IMR-90 (cell line): ENCODE data around the gene ATP13A5. TPM values are rescaled to one million over a fixed set of nuclear protein-coding genes. Genes with fewer than 3 reads are reported as not detected.

Experiments used
- ATAC-seq: fragments of 200-7000 bp; cut with Tn5 transposase; 2 replicates; pipeline ENCODE4 v1.9.1; 2020; ENCODE audit warnings: low read depth, mild to moderate bottlenecking, moderate library complexity
- BruUV-seq: library from RNA; stranded (reverse); fragments of 400-500 nt; replicated peaks from 2 replicates; lab custom pipeline; 2021; lab: Mats Ljungman, UMichigan
- CTCF ChIA-PET: fragments of 300-600 bp; formaldehyde crosslinking; extraction: SDS; loops from one replicate; lab custom pipeline; 2021; ENCODE audit warnings: antibody characterized with exemption; lab: Yijun Ruan, JAX
- POLR2A ChIA-PET: fragments of 300-600 bp; sonication (Branson Sonifier 250); formaldehyde crosslinking; loops from one replicate; lab custom pipeline; 2022; ENCODE audit warnings: antibody characterized with exemption; ENCODE audit not compliant: unreplicated experiment; lab: Charles Lee
- DNase-seq: peaks from one replicate; pipeline ENCODE4 v3.0.0; 2013
- H2AFZ ChIP-seq: replicated peaks from 2 replicates; pipeline ENCODE3; 2013; ENCODE audit warnings: low read length, mild to moderate bottlenecking; ENCODE audit not compliant: poor library complexity
- H2AK5ac ChIP-seq: 2 replicates; pipeline ENCODE4 v1.6.1; 2013; ENCODE audit warnings: low read depth, low read length, inconsistent platforms
- H2AK9ac ChIP-seq: replicated peaks from 2 replicates; pipeline ENCODE3; 2013; ENCODE audit warnings: mild to moderate bottlenecking, low read depth, low read length, moderate library complexity; ENCODE audit not compliant: poor library complexity
- H2BK120ac ChIP-seq: 2 replicates; pipeline ENCODE4 v1.6.1; 2013; ENCODE audit warnings: low read depth, low read length, inconsistent platforms
- H2BK15ac ChIP-seq: 3 replicates; pipeline ENCODE4 v1.6.1; 2013; ENCODE audit warnings: low read depth, low read length, inconsistent platforms
- H2BK20ac ChIP-seq: 2 replicates; pipeline ENCODE4 v1.6.1; 2013; ENCODE audit warnings: low read depth, mild to moderate bottlenecking, inconsistent platforms, low read length, moderate library complexity
- H2BK5ac ChIP-seq: 2 replicates; pipeline ENCODE4 v1.6.1; 2013; ENCODE audit warnings: mild to moderate bottlenecking, low read depth, low read length, inconsistent platforms; ENCODE audit not compliant: poor library complexity, severe bottlenecking
- H3K14ac ChIP-seq: replicated peaks from 2 replicates; pipeline ENCODE4 v1.6.1; 2013; ENCODE audit warnings: low read depth, low read length, inconsistent platforms
- H3K18ac ChIP-seq: 2 replicates; pipeline ENCODE4 v1.6.1; 2013; ENCODE audit warnings: low read depth, low read length, control low read depth
- H3K23ac ChIP-seq: 2 replicates; pipeline ENCODE4 v1.6.1; 2013; ENCODE audit warnings: low read depth, low read length, inconsistent platforms
- H3K27ac ChIP-seq: 2 replicates; pipeline ENCODE4 v1.5.1; 2013; ENCODE audit warnings: mild to moderate bottlenecking, control low read depth, low read length; ENCODE audit not compliant: insufficient read depth
- H3K27me3 ChIP-seq: 2 replicates; pipeline ENCODE4 v1.6.1; 2013; ENCODE audit warnings: low read length; ENCODE audit not compliant: control insufficient read depth, insufficient read depth
- H3K36me3 ChIP-seq: 2 replicates; pipeline ENCODE4 v1.6.1; 2013; ENCODE audit warnings: low read length, mixed read lengths; ENCODE audit not compliant: control insufficient read depth, insufficient read depth
- H3K4ac ChIP-seq: 2 replicates; pipeline ENCODE4 v1.6.1; 2013; ENCODE audit warnings: low read depth, low read length, inconsistent platforms
- H3K4me1 ChIP-seq: 2 replicates; pipeline ENCODE4 v1.6.1; 2013; ENCODE audit warnings: low read length, mixed read lengths; ENCODE audit not compliant: control insufficient read depth, insufficient read depth
- H3K4me2 ChIP-seq: 2 replicates; pipeline ENCODE4 v1.6.1; 2013; ENCODE audit warnings: low read depth, mild to moderate bottlenecking, control low read depth, low read length, moderate library complexity
- H3K4me3 ChIP-seq: 2 replicates; pipeline ENCODE4 v1.5.1; 2013; ENCODE audit warnings: low read depth, mild to moderate bottlenecking, control low read depth, low read length, moderate library complexity; ENCODE audit not compliant: insufficient read depth
- H3K56ac ChIP-seq: 2 replicates; pipeline ENCODE4 v1.6.1; 2013; ENCODE audit warnings: low read length, inconsistent platforms; ENCODE audit not compliant: insufficient read depth; ENCODE audit errors: extremely low read depth
- H3K79me1 ChIP-seq, 2 experiments: 2 replicates each; pipeline ENCODE4 v1.6.1; 2013; ENCODE audit warnings: low read length in 2 of 2, inconsistent platforms in 1 of 2, low read depth in 1 of 2
- H3K9ac ChIP-seq: 2 replicates; pipeline ENCODE4 v1.6.1; 2013; ENCODE audit warnings: low read depth, low read length, control low read depth
- H3K9me1 ChIP-seq: 2 replicates; pipeline ENCODE4 v1.6.1; 2013; ENCODE audit warnings: low read length, inconsistent platforms; ENCODE audit not compliant: insufficient read depth
- H3K9me3 ChIP-seq: 2 replicates; pipeline ENCODE4 v1.6.1; 2013; ENCODE audit warnings: low read length; ENCODE audit not compliant: control insufficient read depth, insufficient read depth
- H4K20me1 ChIP-seq: 2 replicates; pipeline ENCODE4 v1.6.1; 2013; ENCODE audit warnings: low read length, inconsistent platforms; ENCODE audit not compliant: insufficient read depth
- H4K5ac ChIP-seq: 2 replicates; pipeline ENCODE4 v1.6.1; 2013; ENCODE audit warnings: mild to moderate bottlenecking, low read depth, low read length, control low read depth
- H4K8ac ChIP-seq, 2 experiments: 2 replicates each; pipeline ENCODE4 v1.6.1; 2013; ENCODE audit warnings: low read depth in 2 of 2, low read length in 2 of 2, control low read depth in 1 of 2, inconsistent platforms in 1 of 2
- H4K91ac ChIP-seq: 2 replicates; pipeline ENCODE4 v1.6.1; 2013; ENCODE audit warnings: low read depth, low read length, inconsistent platforms; ENCODE audit not compliant: insufficient read depth
- BHLHE40 ChIP-seq: fragments of 150-350 bp; IDR thresholded peaks from 2 replicates; pipeline ENCODE4 v1.6.1; 2016; ENCODE audit warnings: mild to moderate bottlenecking, low read depth, low read length
- CEBPB ChIP-seq: IDR thresholded peaks from 2 replicates; pipeline ENCODE4 v1.6.1; 2012; ENCODE audit warnings: low read depth, low read length, improper control_type of control experiment
- CHD1 ChIP-seq: IDR thresholded peaks from 2 replicates; pipeline ENCODE4 v1.6.1; 2012; ENCODE audit warnings: low read depth, low read length, improper control_type of control experiment
- CTCF ChIP-seq: conservative IDR thresholded peaks from 2 replicates; pipeline ENCODE4 v1.5.1; 2012; ENCODE audit warnings: mild to moderate bottlenecking, low read depth, low read length, improper control_type of control experiment
- ELK1 ChIP-seq: fragments of 150-350 bp; IDR thresholded peaks from 2 replicates; pipeline ENCODE4 v1.6.1; 2016; ENCODE audit warnings: low read depth, mild to moderate bottlenecking, low read length, moderate library complexity, borderline replicate concordance
- FOS ChIP-seq: fragments of 150-350 bp; IDR thresholded peaks from 2 replicates; pipeline ENCODE4 v1.6.1; 2016; ENCODE audit warnings: low read depth, low read length
- MAFK ChIP-seq: IDR thresholded peaks from 2 replicates; pipeline ENCODE4 v1.6.1; 2012; ENCODE audit warnings: low read depth, low read length, improper control_type of control experiment
- MAZ ChIP-seq: IDR thresholded peaks from 2 replicates; pipeline ENCODE4 v1.6.1; 2012; ENCODE audit warnings: low read depth, mild to moderate bottlenecking, low read length, improper control_type of control experiment, moderate library complexity, borderline replicate concordance
- MXI1 ChIP-seq: IDR thresholded peaks from 2 replicates; pipeline ENCODE4 v1.6.1; 2012; ENCODE audit warnings: low read depth, mild to moderate bottlenecking, low read length, moderate library complexity, borderline replicate concordance
- NFE2L2 ChIP-seq: fragments of 150-350 bp; IDR thresholded peaks from 2 replicates; pipeline ENCODE4 v1.6.1; 2016; ENCODE audit warnings: low read depth, mild to moderate bottlenecking, low read length
- POLR2A ChIP-seq: IDR thresholded peaks from 2 replicates; pipeline ENCODE4 v1.6.1; 2012; ENCODE audit warnings: mild to moderate bottlenecking, low read depth, low read length
- RAD21 ChIP-seq: IDR thresholded peaks from 2 replicates; pipeline ENCODE4 v1.6.1; 2012; ENCODE audit warnings: low read length, improper control_type of control experiment
- RCOR1 ChIP-seq: IDR thresholded peaks from 2 replicates; pipeline ENCODE4 v1.6.1; 2012; ENCODE audit warnings: mild to moderate bottlenecking, low read length, improper control_type of control experiment; ENCODE audit not compliant: insufficient replicate concordance
- RFX5 ChIP-seq: IDR thresholded peaks from 2 replicates; pipeline ENCODE4 v1.8.0; 2012; ENCODE audit warnings: low read depth, mild to moderate bottlenecking, low read length, moderate library complexity
- SMC3 ChIP-seq: fragments of 150-350 bp; IDR thresholded peaks from 2 replicates; pipeline ENCODE4 v1.6.1; 2016; ENCODE audit warnings: low read depth, mild to moderate bottlenecking, antibody characterized with exemption, low read length, moderate library complexity
- USF2 ChIP-seq: fragments of 150-350 bp; IDR thresholded peaks from 2 replicates; pipeline ENCODE4 v1.6.1; 2017; ENCODE audit warnings: mild to moderate bottlenecking, antibody characterized with exemption, low read length, low read depth
- WGBS, 2 experiments: methylation state at CpG; one replicate each; pipeline versions ENCODE4 v1.1.5 to v1.1.7; 2013; ENCODE audit warnings: missing lambda C conversion rate in 2 of 2; ENCODE audit not compliant: insufficient read length in 1 of 2; ENCODE audit errors: extremely low coverage in 2 of 2; 5-methylcytosine and 5-hydroxymethylcytosine counted together
- dilution Hi-C: fragments of 300-500 bp; cut with HindIII; formaldehyde crosslinking; loops from one replicate; pipeline ENCODE4 v1.14.3; 2018; ENCODE audit warnings: low sequenced_read_pairs; ENCODE audit not compliant: unreplicated experiment
- in situ Hi-C: fragments of 300-500 bp; cut with MboI; formaldehyde crosslinking; loops from 3 replicates; pipeline ENCODE4 v1.14.3; 2019; ENCODE audit warnings: low sequenced_read_pairs, inconsistent platforms, mixed read lengths
- intact Hi-C: fragments of 100-400 bp; cut with micrococcal nuclease; formaldehyde crosslinking; loops from 2 replicates; pipeline ENCODE4 v1.10.0; 2022
- polyA plus RNA-seq, 3 experiments: library from polyadenylated mRNA; depleted of rRNA; stranded (reverse); fragments of >200 nt; gene quantifications; 2 replicates each; pipeline ENCODE4 v1.2.3, GENCODE V29; 2012; ENCODE audit warnings: low replicate concordance in 1 of 3
- total RNA-seq: library from RNA; depleted of rRNA; stranded (reverse); fragments of >200 nt; gene quantifications from 2 replicates; pipeline ENCODE4 v1.2.3, GENCODE V29; 2012

Gene ATP13A5
- total and polyA plus RNA-seq, 2 of the 4 experiments (the other 2 are of a cell fraction) = not detected

- H2BK5ac ChIP-seq = no peak overlapping the region
- H3K9me1 ChIP-seq = no peaks in the 10 kb centered on the region
- no peak overlapping the region for H2AFZ ChIP-seq
- no peaks in the 10 kb centered on the region for H3K4me1 ChIP-seq
- no peak overlapping the region for H2AK9ac ChIP-seq
- 80% methylated on average over 1 of the region's 1 CpG; no CpG with 5 or more reads in 1 of the 2 experiments for WGBS, 2 experiments
- in situ Hi-C loops (no loop called here), intact Hi-C loops (no loop called here), dilution Hi-C loops (no loop called here)
- no peak overlapping the region for H3K27ac ChIP-seq
- TF ChIP-seq MAFK (no peak), USF2 (no peak), ELK1 (no peak), CEBPB (no peak), SMC3 (no peak), RCOR1 (no peak), CTCF (no peak), BHLHE40 (no peak), MAZ (no peak), POLR2A (no peak), CHD1 (no peak), MXI1 (no peak), FOS (no peak), RAD21 (no peak), RFX5 (no peak), NFE2L2 (no peak)
- H4K8ac ChIP-seq = no peak overlapping the region
- H3K23ac ChIP-seq = no peak overlapping the region
- ChIA-PET POLR2A (no interaction called here), CTCF (no interaction called here)
- no peaks in the 10 kb centered on the region for H3K36me3 ChIP-seq
- no peak overlapping the region for H4K5ac ChIP-seq
- no peaks in the 10 kb centered on the region for H3K27me3 ChIP-seq
- H4K91ac ChIP-seq = no peak overlapping the region
- BruUV-seq = no TSS peak
- H3K56ac ChIP-seq = no peak overlapping the region
- no peak overlapping the region for H2AK5ac ChIP-seq
- no peaks in the 10 kb centered on the region for H3K79me1 ChIP-seq
- H3K9me3 ChIP-seq = no peaks in the 10 kb centered on the region
- H3K4me2 ChIP-seq = no peak overlapping the region
- H2BK15ac ChIP-seq = no peak overlapping the region
- no peak overlapping the region for H3K9ac ChIP-seq
- H2BK20ac ChIP-seq = no peak overlapping the region
- no peak for DNase-seq
- H3K14ac ChIP-seq = no peak overlapping the region
- H2BK120ac ChIP-seq = no peak overlapping the region
- ATAC-seq = no peak
- H3K18ac ChIP-seq = no peak overlapping the region
- no peaks in the 10 kb centered on the region for H4K20me1 ChIP-seq
- H3K4ac ChIP-seq = no peak overlapping the region
- no peak overlapping the region for H3K4me3 ChIP-seq
Measured at GRCh38 chr3:193305356-193305755, 73.2 kb downstream of the ATP13A5 start.
